ENCODE results near the gene NUDT3. TPM values are rescaled to one million over a fixed set of nuclear protein-coding genes. Genes with fewer than 3 reads are reported as not detected.
A peak's percentile ranks its signal among the peaks of the same experiment; 100 is the strongest.

The NUDT3 gene
- total and polyA plus RNA-seq, 5 experiments from 2014 or later: 7.4 to 31.7 (median 10.8) TPM

- peak overlapping the region in 1 of 10 donors; percentile 58 for H3K27ac Mint-ChIP-seq
- H3K27me3 Mint-ChIP-seq: no peaks in the 10 kb centered on the region
- DNase-seq: no peak
- peaks cover 10 to 49% (median 34%) of the 10 kb centered on the region in 4 donors for H3K4me1 Mint-ChIP-seq
- POLR2A ChIA-PET: no interaction called here
- H3K4me3 Mint-ChIP-seq: no peak overlapping the region
- no peak for ATAC-seq
- peaks cover 2 to 4% (median 4%) of the 10 kb centered on the region in 3 donors for H3K36me3 Mint-ChIP-seq
- no peaks in the 10 kb centered on the region for H3K9me3 Mint-ChIP-seq
Observed at GRCh38 chr6:34347303-34347702, 45.2 kb downstream of the NUDT3 start.

- Mint-ChIP-seq H3K27me3 (no peaks in the 10 kb centered on the region), H3K36me3 (peaks cover 4 to 10% (median 7%) of the 10 kb centered on the region in 3 donors), H3K9me3 (no peaks in the 10 kb centered on the region), H3K4me1 (peaks cover 14 to 54% (median 39%) of the 10 kb centered on the region in 4 donors), H3K27ac (peak overlapping the region in 2 of 10 donors; percentile 47 to 58), H3K4me3 (no peak overlapping the region)
- no peak for ATAC-seq
- POLR2A ChIA-PET: interaction anchor here (0.6 to 0.7 kb wide), 2 partner anchors 119 to 299 kb away, joined by 3 read pairs; no protein-coding TSS in a partner anchor
- DNase-seq: no peak
Observed at GRCh38 chr6:34346175-34347119, 46.0 kb downstream of the NUDT3 start.

- Mint-ChIP-seq H3K36me3 (peaks cover 4 to 26% (median 16%) of the 10 kb centered on the region in 3 donors), H3K4me1 (peaks cover 18 to 50% (median 28%) of the 10 kb centered on the region in 4 donors), H3K27me3 (no peaks in the 10 kb centered on the region), H3K27ac (no peak overlapping the region), H3K9me3 (no peaks in the 10 kb centered on the region), H3K4me3 (no peak overlapping the region)
- ATAC-seq: no peak
- POLR2A ChIA-PET: interaction anchor here (0.8 kb wide), 1 partner anchor 11 kb away, joined by 3 read pairs; no protein-coding TSS in a partner anchor
- DNase-seq: no peak
Observed at GRCh38 chr6:34343806-34344205, 48.7 kb downstream of the NUDT3 start.

DNA sequence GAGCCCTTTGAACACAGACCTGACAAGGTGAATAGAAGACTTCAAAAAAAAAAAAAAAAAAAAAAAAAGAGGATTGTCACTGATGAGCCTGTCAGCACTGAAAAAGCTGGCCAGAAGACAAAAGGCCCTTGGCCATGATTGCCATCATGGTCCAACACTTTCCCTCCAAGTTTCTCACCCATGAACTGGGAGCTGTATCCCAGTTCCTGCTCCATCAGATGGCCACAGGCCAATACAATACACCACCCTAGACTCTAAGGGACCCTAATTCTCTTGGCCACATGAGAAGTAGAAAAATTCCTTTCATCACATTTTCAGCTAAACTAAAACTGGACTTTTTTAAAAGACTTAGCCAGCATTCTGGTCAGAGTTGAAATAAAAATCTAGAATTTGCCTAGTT lies 50.2 kb downstream of the NUDT3 start:
- H3K9me3 Mint-ChIP-seq: no peaks in the 10 kb centered on the region
- H3K27me3 Mint-ChIP-seq: no peaks in the 10 kb centered on the region
- DNase-seq (no peak), ATAC-seq (no peak)
- no peak overlapping the region for H3K4me3 Mint-ChIP-seq
- H3K4me1 Mint-ChIP-seq: peaks cover 24 to 62% (median 42%) of the 10 kb centered on the region in 4 donors
- peak overlapping the region in 1 of 10 donors; percentile 56 for H3K27ac Mint-ChIP-seq
- H3K36me3 Mint-ChIP-seq: peaks cover 4 to 26% (median 16%) of the 10 kb centered on the region in 3 donors
- POLR2A ChIA-PET: interaction anchor here (0.6 to 0.7 kb wide), 3 partner anchors 109 to 1605 kb away, joined by 3 to 6 read pairs (median 3); no protein-coding TSS in a partner anchor

- Mint-ChIP-seq H3K27ac (no peak overlapping the region), H3K27me3 (no peaks in the 10 kb centered on the region), H3K9me3 (no peaks in the 10 kb centered on the region), H3K4me3 (no peak overlapping the region), H3K4me1 (peaks cover 21 to 62% (median 44%) of the 10 kb centered on the region in 4 donors), H3K36me3 (peaks cover 4 to 26% (median 20%) of the 10 kb centered on the region in 3 donors)
- ATAC-seq: no peak
- no peak for DNase-seq
- POLR2A ChIA-PET: no interaction called here
Observed at GRCh38 chr6:34341481-34341971, 50.9 kb downstream of the NUDT3 start.

DNA sequence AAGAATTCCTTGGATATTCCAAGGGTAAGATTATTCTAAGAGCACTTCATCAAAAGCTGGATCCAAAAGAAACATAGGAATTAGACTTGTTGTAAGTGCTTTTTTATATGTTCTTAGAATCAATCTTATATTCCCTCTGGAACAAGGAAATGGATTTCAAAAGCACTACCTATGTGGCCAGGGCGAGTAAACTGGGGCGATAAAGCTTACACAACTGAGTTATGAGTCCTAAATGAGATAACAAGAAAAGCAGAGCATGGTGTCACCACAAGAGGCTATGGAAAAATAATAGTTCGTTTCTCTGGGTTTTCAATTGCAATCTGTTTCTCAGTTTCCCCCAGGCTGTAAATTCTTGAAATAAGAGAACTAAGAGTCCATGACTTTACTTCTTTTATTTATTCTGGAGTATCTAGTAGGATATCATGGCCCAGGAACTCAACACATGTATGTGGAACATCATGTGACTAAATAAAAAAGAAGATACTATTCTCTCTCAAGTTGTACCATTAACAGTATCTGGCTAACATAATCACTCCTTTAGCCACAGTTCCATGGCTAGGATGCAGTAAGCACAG lies 51.5 kb downstream of the NUDT3 start:
- H3K4me3 Mint-ChIP-seq: no peak overlapping the region
- DNase-seq (no peak), ATAC-seq (no peak)
- H3K9me3 Mint-ChIP-seq: no peaks in the 10 kb centered on the region
- no peak overlapping the region for H3K27ac Mint-ChIP-seq
- POLR2A ChIA-PET: interaction anchor here (0.6 kb wide), 1 partner anchor 12 kb away, joined by 4 read pairs; no protein-coding TSS in a partner anchor
- no peaks in the 10 kb centered on the region for H3K27me3 Mint-ChIP-seq
- peaks cover 21 to 58% (median 43%) of the 10 kb centered on the region in 4 donors for H3K4me1 Mint-ChIP-seq
- peaks cover 4 to 32% (median 18%) of the 10 kb centered on the region in 3 donors for H3K36me3 Mint-ChIP-seq

DNA sequence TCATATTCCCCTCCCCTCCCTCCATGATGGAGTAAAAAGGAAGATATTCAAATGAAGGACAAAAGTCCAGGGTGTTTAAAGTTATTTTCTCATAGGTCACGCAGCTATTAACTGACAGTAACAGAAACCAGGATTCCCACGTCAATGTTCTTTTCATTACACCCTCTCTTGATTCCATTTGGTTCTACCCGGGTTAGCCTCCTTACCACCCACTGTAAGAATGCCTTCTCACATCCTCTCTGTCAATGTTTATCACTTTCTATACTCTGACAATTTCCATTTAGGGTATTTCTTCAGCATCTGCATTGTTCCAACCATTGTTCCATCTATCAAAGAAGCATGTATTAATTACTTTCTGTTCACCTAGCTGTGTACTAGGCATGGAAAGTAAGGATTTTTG lies 52.1 kb downstream of the NUDT3 start:
- Mint-ChIP-seq H3K4me3 (no peak overlapping the region), H3K36me3 (peaks cover 4 to 34% (median 18%) of the 10 kb centered on the region in 3 donors), H3K27me3 (no peaks in the 10 kb centered on the region), H3K4me1 (peaks cover 21 to 56% (median 42%) of the 10 kb centered on the region in 4 donors), H3K9me3 (no peaks in the 10 kb centered on the region), H3K27ac (no peak overlapping the region)
- DNase-seq (no peak), ATAC-seq (no peak)
- POLR2A ChIA-PET: interaction anchor here (0.6 kb wide), 1 partner anchor 13 kb away, joined by 4 read pairs; no protein-coding TSS in a partner anchor

GRCh38 chr6:34339971-34340370 lies 52.5 kb downstream of the NUDT3 start:
- peaks cover 21 to 58% (median 42%) of the 10 kb centered on the region in 4 donors for H3K4me1 Mint-ChIP-seq
- no peak overlapping the region for H3K27ac Mint-ChIP-seq
- peaks cover 4 to 35% (median 18%) of the 10 kb centered on the region in 3 donors for H3K36me3 Mint-ChIP-seq
- DNase-seq (no peak), ATAC-seq (no peak)
- H3K4me3 Mint-ChIP-seq: no peak overlapping the region
- POLR2A ChIA-PET: no interaction called here
- H3K27me3 Mint-ChIP-seq: no peaks in the 10 kb centered on the region
- no peaks in the 10 kb centered on the region for H3K9me3 Mint-ChIP-seq

DNA sequence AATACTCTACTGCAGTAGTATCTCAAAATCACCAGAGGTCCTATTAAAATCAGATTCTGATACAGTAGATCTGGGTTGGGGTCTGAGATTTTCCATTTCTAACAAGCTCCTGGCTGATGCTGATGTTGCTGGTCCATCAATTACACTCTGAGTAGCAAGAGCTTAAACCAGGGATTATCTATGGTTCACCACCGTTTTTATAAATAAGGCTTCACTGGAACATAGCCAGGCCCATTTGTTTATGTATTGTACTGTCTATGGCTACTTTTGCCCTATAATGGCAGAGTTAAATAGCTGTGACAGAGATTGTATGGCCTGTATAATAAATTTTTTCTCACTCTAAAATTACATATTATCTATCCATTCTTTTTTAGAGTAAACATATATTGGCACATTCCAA lies 53.0 kb downstream of the NUDT3 start:
- H3K4me1 Mint-ChIP-seq: peaks cover 21 to 59% (median 40%) of the 10 kb centered on the region in 4 donors
- POLR2A ChIA-PET: no interaction called here

DNA sequence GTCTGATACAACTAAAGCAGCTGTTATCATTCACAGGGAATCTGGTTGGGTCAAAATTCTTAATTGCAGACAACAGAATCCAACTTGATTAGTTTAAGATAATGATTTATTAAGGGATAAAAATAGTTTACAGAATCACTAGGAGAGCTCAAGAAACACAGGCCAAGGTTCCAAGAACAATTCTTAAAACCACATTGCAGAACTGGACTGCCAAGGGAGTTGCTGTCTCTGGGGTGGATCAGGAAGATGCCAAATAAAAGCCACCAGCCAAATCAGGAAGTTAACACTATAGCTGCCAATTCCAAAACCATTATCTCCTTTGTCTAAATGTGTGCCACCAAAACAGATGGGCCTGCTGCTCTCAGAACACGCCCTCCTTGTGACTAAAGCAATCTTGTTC lies 53.7 kb downstream of the NUDT3 start:
- Mint-ChIP-seq H3K27me3 (no peaks in the 10 kb centered on the region), H3K36me3 (peaks cover 0 to 43% (median 18%) of the 10 kb centered on the region in 3 donors), H3K4me3 (no peak overlapping the region), H3K9me3 (no peaks in the 10 kb centered on the region), H3K4me1 (peaks cover 22 to 55% (median 35%) of the 10 kb centered on the region in 4 donors), H3K27ac (no peak overlapping the region)
- POLR2A ChIA-PET: no interaction called here
- ATAC-seq (no peak), DNase-seq (no peak)

More for the DNA sequence above, 53.0 kb downstream of the NUDT3 start:
- Mint-ChIP-seq H3K27ac (no peak overlapping the region), H3K9me3 (no peaks in the 10 kb centered on the region), H3K4me3 (no peak overlapping the region), H3K27me3 (no peaks in the 10 kb centered on the region), H3K36me3 (peaks cover 4 to 39% (median 18%) of the 10 kb centered on the region in 3 donors)
- DNase-seq: no peak
- no peak for ATAC-seq

DNA sequence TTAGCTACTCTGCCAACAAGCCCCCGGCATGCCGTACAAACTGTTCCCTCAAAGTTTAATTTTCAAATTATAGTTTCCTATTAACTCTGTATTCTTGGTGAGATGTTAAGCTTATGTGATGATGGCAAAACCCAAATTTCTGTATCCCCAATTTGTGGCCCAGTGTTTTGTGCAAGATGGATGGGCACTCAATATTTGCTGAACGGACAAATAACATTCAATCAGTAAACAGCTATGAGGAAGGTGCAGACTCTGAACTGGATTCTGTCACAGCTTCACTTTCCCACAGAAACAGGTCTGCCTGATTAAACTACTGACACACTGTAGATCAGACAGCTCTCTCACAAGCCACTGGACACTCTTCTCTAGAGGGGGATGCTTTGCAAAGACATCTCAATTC lies 54.1 kb downstream of the NUDT3 start:
- peaks cover 22 to 56% (median 32%) of the 10 kb centered on the region in 4 donors for H3K4me1 Mint-ChIP-seq
- H3K36me3 Mint-ChIP-seq: peaks cover 0 to 47% (median 18%) of the 10 kb centered on the region in 3 donors

DNA sequence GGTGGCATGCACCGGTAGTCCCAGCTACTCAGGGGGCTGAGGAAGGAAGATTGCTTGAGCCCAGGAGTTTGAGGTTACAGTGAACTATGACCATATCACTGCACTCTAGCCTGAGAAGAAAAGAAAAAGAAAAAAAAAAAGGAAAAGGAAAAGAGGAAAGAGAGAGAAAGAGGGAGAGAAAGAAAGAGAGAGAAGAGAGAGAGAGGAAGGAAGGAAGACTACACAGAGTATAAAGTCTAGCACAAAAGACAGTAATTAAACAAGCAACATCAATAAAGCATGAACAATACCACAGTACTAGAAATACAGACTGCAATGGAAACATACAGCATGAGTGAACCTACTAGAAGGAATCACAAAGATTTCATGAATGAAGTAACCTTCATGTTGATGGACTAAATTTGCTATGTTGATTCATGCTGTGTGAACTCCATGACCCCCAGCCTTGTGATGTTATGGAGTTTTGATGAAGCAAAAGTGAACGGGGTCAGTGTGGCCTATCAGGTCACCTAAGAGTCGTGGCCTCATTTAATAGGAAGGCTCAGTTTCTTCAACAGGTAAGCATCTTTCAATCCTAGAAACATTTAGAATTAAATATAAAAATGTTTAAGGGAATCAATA lies 57.6 kb downstream of the NUDT3 start:
- POLR2A ChIA-PET: interaction anchor here (0.7 kb wide), 1 partner anchor 45 kb away, joined by 3 read pairs; no protein-coding TSS in a partner anchor
- Mint-ChIP-seq H3K9me3 (no peaks in the 10 kb centered on the region), H3K4me1 (peaks cover 9 to 53% (median 25%) of the 10 kb centered on the region in 4 donors), H3K36me3 (peaks cover 0 to 27% (median 12%) of the 10 kb centered on the region in 3 donors), H3K27me3 (no peaks in the 10 kb centered on the region), H3K27ac (peak overlapping the region in 1 of 10 donors; percentile 73), H3K4me3 (no peak overlapping the region)
- ATAC-seq (no peak), DNase-seq (no peak)

More for the DNA sequence above, 54.1 kb downstream of the NUDT3 start:
- Mint-ChIP-seq H3K27ac (peak overlapping the region in 1 of 10 donors; percentile 12), H3K27me3 (no peaks in the 10 kb centered on the region), H3K4me3 (no peak overlapping the region), H3K9me3 (no peaks in the 10 kb centered on the region)
- DNase-seq (no peak), ATAC-seq (no peak)
- POLR2A ChIA-PET: no interaction called here

Measured in naive thymus-derived CD8-positive, alpha-beta T cell (primary cell).